Fibroblast of mammary gland (primary cell): ENCODE measurements around the gene CABLES2.

Source experiments
- DNase-seq: peaks from one replicate; pipeline ENCODE4 v3.0.0-alpha.2; 2010; ENCODE audit warnings: low read depth
- H3K4me3 ChIP-seq: 2 replicates; pipeline ENCODE4 v1.5.1; 2011; ENCODE audit warnings: low read depth, mild to moderate bottlenecking, low read length, moderate library complexity; ENCODE audit not compliant: control insufficient read depth
- CTCF ChIP-seq: conservative IDR thresholded peaks from 2 replicates; pipeline ENCODE4 v1.5.1; 2011; ENCODE audit warnings: low read depth, low read length, inconsistent platforms; ENCODE audit not compliant: control insufficient read depth, insufficient read depth

The CABLES2 gene

GRCh38 chr20:62359491-62360121 is 47.5 kb downstream of the CABLES2 start:
- H3K4me3 ChIP-seq = no peak overlapping the region
- DNase-seq = peak; percentile 63
- TF ChIP-seq CTCF = no peak

- no peak for DNase-seq
These were observed 48.0 kb downstream of the CABLES2 start for GRCh38 chr20:62359043-62359490.

GRCh38 chr20:62358171-62359042 is 48.7 kb downstream of the CABLES2 start:
- DNase-seq = no peak
- no peak overlapping the region for H3K4me3 ChIP-seq
- TF ChIP-seq CTCF = no peak

More at GRCh38 chr20:62359043-62359490, 48.0 kb downstream of the CABLES2 start:
- H3K4me3 ChIP-seq = no peak overlapping the region
- TF ChIP-seq CTCF = no peak

- TF ChIP-seq CTCF = no peak
- no peak for DNase-seq
- no peak overlapping the region for H3K4me3 ChIP-seq
These were observed 49.4 kb downstream of the CABLES2 start for GRCh38 chr20:62357681-62358080.

- TF ChIP-seq CTCF = no peak
- DNase-seq = peak; percentile 64
- no peak overlapping the region for H3K4me3 ChIP-seq
These were observed 49.9 kb downstream of the CABLES2 start for GRCh38 chr20:62357187-62357667.

GRCh38 chr20:62356589-62357186 is 50.4 kb downstream of the CABLES2 start:
- no peak for TF ChIP-seq CTCF
- H3K4me3 ChIP-seq = no peak overlapping the region

More at GRCh38 chr20:62356589-62357186, 50.4 kb downstream of the CABLES2 start:
- DNase-seq = no peak
